A673 (cell line): Measurements from ENCODE around the gene ANKMY2.

ENCODE experiments used
- CTCF ChIP-seq: fragments of 300-800, 200-600 bp; sonication (generic); conservative IDR thresholded peaks from 2 replicates; pipeline ENCODE4 v1.5.1; 2017; ENCODE audit warnings: low read depth, mild to moderate bottlenecking, antibody characterized with exemption, low read length, moderate library complexity, mixed read lengths
- EZH2 ChIP-seq: fragments of 200-600 bp; sonication (generic); IDR thresholded peaks from 2 replicates; pipeline ENCODE4 v1.6.1; 2017; ENCODE audit warnings: borderline replicate concordance, low read depth, mild to moderate bottlenecking, mixed read lengths, antibody characterized with exemption, low read length; ENCODE audit not compliant: poor library complexity, severe bottlenecking

- TF ChIP-seq CTCF: no peak
- no peak for TF ChIP-seq EZH2
These were observed 38.9 kb downstream of the ANKMY2 start for GRCh38 chr7:16606704-16607103.
